Body of pancreas (tissue), 4 donors: Measurements from ENCODE around the gene ZFAND2A. TPM values are rescaled to one million over a fixed set of nuclear protein-coding genes. Genes with fewer than 3 reads are reported as not detected.
A peak's percentile ranks its signal among the peaks of the same experiment; 100 is the strongest.
"Not testable (repeated sequence)": the region's sequence is repeated elsewhere in the genome, so short reads cannot be mapped to it uniquely, and the experiment has no call there.

Experiments
- ATAC-seq: fragments of 150-250 bp; one replicate; pipeline ENCODE4 v1.9.1; 2016
- DNase-seq, 4 donors: peaks; one replicate each; pipeline ENCODE4 v3.0.0-alpha.2; 2019
- H3K27ac ChIP-seq, 4 donors: fragments of 200-600 bp; sonication (generic); 1 replicate in 3 of 4; 2 replicates in 1 of 4; pipeline versions ENCODE4 v1.5.1 to v1.6.1; 2016 to 2019; ENCODE audit warnings: mild to moderate bottlenecking in 1 of 4, mixed read lengths in 1 of 4, moderate library complexity in 1 of 4
- H3K27me3 ChIP-seq, 2 donors: fragments of 200-600 bp; sonication (generic); one replicate each; pipeline ENCODE4 v1.6.0; 2016; ENCODE audit warnings: mild to moderate bottlenecking in 1 of 2
- H3K36me3 ChIP-seq, 2 donors: fragments of 200-600 bp; sonication (generic); replicated peaks in 1 of 2; 2 replicates each; pipeline ENCODE4 v1.5.1; 2016; ENCODE audit warnings: low read depth in 2 of 2; ENCODE audit not compliant: insufficient read depth in 1 of 2
- H3K4me1 ChIP-seq: fragments of 200-600 bp; sonication (generic); one replicate; pipeline ENCODE4 v1.6.0; 2016
- H3K4me3 ChIP-seq, 2 donors: fragments of 200-600 bp; sonication (generic); 1 replicate in 1 of 2; 2 replicates in 1 of 2; pipeline ENCODE4 v1.5.1; 2016 to 2019
- H3K9me3 ChIP-seq, 3 donors: fragments of 200-600 bp; sonication (generic); 1 replicate in 2 of 3; 2 replicates in 1 of 3; pipeline ENCODE4 v1.5.1; 2016
- POLR2A ChIP-seq, 3 donors: fragments of 450-650 bp; IDR thresholded peaks; one replicate each; pipeline ENCODE4 v1.6.1; 2016; ENCODE audit warnings: antibody characterized with exemption in 3 of 3, mild to moderate bottlenecking in 2 of 3
- WGBS, 2 donors: methylation state at CpG; one replicate each; pipeline ENCODE4 v1.1.5; 2017; 5-methylcytosine and 5-hydroxymethylcytosine counted together
- intact Hi-C: fragments of 100-400 bp; cut with DNase I; formaldehyde crosslinking; loops from one replicate; pipeline ENCODE4 v1.15.1; 2023
- total RNA-seq, 2 donors: library from RNA; depleted of rRNA; stranded (reverse); fragments of >200 nt; gene quantifications; one replicate each; pipeline ENCODE4 v1.1.0, GENCODE V29; 2016
- TF ChIP-seq, protein P1 (sequence below), 7 experiments: fragments of 450-650 bp in 4 of 7; fragments of 200-600 bp in 3 of 7; sonication (generic) in 3 of 7; IDR thresholded peaks; one replicate each; pipeline ENCODE4 v1.5.1; 2016 to 2019; ENCODE audit warnings: antibody characterized with exemption in 7 of 7

Gene ZFAND2A
- total RNA-seq, 2 donors from 2014 or later: 15.6 to 17.8 TPM

DNA sequence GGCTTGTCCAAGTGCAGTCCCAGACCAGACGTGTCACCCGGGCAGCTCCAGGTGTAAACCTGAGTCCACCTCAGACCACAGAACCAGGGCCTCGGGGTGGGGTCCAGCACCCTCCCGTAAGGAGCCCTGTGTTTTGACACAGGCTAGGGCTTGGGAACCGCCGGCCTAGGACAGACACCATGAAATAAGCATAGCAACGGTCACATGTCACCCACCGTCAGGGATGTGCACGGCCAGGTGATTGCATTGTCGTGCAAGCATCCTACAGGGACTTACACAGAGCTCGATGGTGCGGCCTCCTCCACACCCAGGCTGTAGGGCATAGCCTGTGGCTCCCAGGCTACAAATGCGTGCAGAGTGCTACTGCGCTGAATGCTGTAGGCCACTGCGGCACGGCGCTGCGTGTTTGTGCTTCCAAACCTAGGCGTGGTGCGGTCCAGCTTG, 10.6 kb downstream of the ZFAND2A start:
- intact Hi-C loops: no loop called here
- no peaks in the 10 kb centered on the region for H3K4me1 ChIP-seq
- H3K9me3 ChIP-seq: no peaks in the 10 kb centered on the region
- ATAC-seq: no peak
- no peaks in the 10 kb centered on the region for H3K27me3 ChIP-seq
- no peak overlapping the region for H3K4me3 ChIP-seq
- peaks cover 14 to 25% of the 10 kb centered on the region in 2 donors for H3K36me3 ChIP-seq
- 92 to 95% methylated on average over 12 to 19 of the region's 20 CpGs for WGBS, 2 donors
- no peak for DNase-seq
- H3K27ac ChIP-seq: no peak overlapping the region
- no peak for TF ChIP-seq POLR2A (IDR thresholded peaks at IDR 0.05)
- TF ChIP-seq, protein P1, sequence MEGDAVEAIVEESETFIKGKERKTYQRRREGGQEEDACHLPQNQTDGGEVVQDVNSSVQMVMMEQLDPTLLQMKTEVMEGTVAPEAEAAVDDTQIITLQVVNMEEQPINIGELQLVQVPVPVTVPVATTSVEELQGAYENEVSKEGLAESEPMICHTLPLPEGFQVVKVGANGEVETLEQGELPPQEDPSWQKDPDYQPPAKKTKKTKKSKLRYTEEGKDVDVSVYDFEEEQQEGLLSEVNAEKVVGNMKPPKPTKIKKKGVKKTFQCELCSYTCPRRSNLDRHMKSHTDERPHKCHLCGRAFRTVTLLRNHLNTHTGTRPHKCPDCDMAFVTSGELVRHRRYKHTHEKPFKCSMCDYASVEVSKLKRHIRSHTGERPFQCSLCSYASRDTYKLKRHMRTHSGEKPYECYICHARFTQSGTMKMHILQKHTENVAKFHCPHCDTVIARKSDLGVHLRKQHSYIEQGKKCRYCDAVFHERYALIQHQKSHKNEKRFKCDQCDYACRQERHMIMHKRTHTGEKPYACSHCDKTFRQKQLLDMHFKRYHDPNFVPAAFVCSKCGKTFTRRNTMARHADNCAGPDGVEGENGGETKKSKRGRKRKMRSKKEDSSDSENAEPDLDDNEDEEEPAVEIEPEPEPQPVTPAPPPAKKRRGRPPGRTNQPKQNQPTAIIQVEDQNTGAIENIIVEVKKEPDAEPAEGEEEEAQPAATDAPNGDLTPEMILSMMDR (IDR thresholded peaks at IDR 0.05): no peak

DNA sequence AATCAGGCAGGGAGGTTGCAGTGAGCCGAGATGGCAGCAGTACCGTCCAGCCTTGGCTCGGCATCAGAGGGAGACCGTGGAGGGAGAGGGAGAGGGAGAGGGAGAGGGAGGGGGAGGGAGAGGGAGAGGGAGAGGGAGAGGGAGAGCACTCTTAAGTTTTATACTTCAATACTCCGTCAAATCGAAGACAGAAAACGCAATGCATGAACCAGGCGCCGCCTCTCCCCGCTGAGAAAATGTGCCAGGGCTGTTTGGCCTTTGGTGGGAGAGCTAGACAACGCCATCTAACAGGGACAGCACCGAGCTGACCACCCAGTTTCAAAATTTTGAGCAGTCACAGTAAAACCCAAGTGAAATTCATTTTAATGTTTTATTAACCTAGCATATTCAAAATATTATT, 12.1 kb downstream of the ZFAND2A start:
- H3K27ac ChIP-seq, H3K4me1 ChIP-seq, DNase-seq, H3K4me3 ChIP-seq, H3K9me3 ChIP-seq, intact Hi-C loops, ATAC-seq, H3K27me3 ChIP-seq: not testable (repeated sequence)
- peaks cover 9 to 20% of the 10 kb centered on the region in 2 donors for H3K36me3 ChIP-seq
- 86 to 94% methylated on average over 8 of the region's 12 CpGs for whole genome bisulfite sequencing, 2 donors

DNA sequence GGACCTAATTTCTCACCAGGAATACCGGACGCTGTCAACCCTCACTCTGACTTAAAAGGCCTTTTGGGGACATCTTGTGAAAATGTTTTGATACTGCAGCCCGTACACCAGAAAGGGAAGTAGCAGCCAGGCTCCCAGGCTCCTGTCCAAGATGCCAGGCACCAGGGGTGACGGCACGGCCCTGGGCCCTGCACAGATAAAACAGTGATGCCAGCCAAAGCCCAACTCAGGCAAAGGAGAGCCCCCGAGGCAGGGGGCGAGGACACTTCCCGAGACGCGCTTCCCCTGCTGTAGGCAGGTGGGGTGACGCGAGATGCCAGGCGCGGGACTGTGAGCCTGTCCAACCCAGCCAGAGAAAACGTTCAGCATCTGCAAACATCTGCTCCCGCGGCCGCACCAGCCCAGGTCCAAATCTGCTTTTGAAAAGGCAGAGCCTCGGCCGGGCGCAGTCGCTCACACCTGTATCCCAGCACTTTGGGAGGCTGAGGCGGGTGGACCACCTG, 15.7 kb downstream of the ZFAND2A start:
- ATAC-seq: peak; percentile 90
- Histone ChIP-seq H3K27me3 (no peaks in the 10 kb centered on the region), H3K36me3 (peaks cover 0 to under 1% of the 10 kb centered on the region in 2 donors), H3K4me3 (no peak overlapping the region), H3K27ac (no peak overlapping the region), H3K4me1 (no peaks in the 10 kb centered on the region), H3K9me3 (no peaks in the 10 kb centered on the region)
- DNase-seq: peak; percentile 57 to 76 (median 70)
- intact Hi-C loops: no loop called here
- WGBS, 2 donors: 26% methylated on average over 23 of the region's 23 CpGs; no CpG with 5 or more reads in 1 of the 2 donors
- TF ChIP-seq, protein P1 (IDR thresholded peaks at IDR 0.05): peak in 6 of 7 experiments; percentile 23 to 63 (median 58)
- no peak for TF ChIP-seq POLR2A (IDR thresholded peaks at IDR 0.05)

DNA sequence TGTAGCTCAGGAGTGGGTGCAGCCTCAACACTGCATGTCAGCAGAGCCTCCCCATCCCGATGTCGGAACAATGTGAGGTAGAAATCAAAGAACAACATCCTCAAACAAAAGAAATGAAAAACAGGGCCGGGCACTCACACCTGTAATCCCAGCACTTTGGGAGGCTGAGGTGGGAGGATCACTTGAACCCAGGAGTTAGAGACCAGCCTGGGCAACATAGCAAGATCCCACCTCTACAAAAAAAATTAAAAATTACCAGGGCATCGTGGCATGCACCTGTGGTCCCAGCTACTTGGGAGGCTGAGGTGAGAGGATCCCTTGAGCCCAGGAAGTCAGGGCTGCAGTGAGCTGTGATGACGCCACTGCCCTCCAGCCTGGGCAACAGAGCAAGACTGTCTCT, 17.0 kb downstream of the ZFAND2A start:
- intact Hi-C loops, H3K36me3 ChIP-seq, H3K4me3 ChIP-seq, H3K4me1 ChIP-seq, ATAC-seq, H3K27ac ChIP-seq, H3K9me3 ChIP-seq, H3K27me3 ChIP-seq, DNase-seq: not testable (repeated sequence)
- 71 to 86% methylated on average over 5 of the region's 5 CpGs for WGBS, 2 donors

DNA sequence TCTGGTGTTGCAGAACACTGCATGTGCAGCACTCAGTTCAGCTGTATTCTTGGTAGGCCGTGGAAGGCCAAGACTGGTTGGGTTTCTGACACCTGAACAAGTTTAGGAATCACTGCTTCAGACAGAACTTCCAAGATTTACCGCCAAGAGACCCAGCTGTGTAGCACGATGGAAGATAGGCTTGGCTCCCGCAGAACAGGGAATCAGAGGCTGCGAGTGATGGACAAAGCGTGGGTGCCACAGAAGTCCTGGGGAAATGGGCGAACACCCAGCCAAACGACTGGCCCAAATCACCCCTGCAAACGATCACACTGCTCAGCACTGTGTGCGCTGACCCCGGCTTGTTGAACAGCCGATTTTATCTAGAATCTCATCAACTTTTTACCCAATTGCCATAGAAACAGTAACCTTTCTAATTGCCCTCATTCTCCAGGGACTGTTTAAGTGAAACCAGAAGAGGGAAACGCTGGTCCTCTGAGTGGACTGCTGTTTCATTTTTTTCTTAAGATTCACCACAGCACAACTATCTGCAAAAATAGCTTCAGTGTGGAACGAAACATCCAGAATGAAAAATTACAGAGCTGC, 17.9 kb downstream of the ZFAND2A start:
- WGBS, 2 donors: 71 to 74% methylated on average over 14 of the region's 14 CpGs

More for the DNA sequence above, 17.9 kb downstream of the ZFAND2A start:
- Histone ChIP-seq H3K27ac (no peak overlapping the region), H3K4me1 (peaks cover 8% of the 10 kb centered on the region), H3K4me3 (no peak overlapping the region), H3K27me3 (no peaks in the 10 kb centered on the region), H3K9me3 (no peaks in the 10 kb centered on the region), H3K36me3 (no peaks in the 10 kb centered on the region)
- TF ChIP-seq, protein P1 (IDR thresholded peaks at IDR 0.05): no peak
- intact Hi-C loops: no loop called here
- ATAC-seq: no peak
- no peak for DNase-seq
